Transverse colon (tissue), 4 donors: Measurements from ENCODE around the gene SLC38A3. TPM values are rescaled to one million over a fixed set of nuclear protein-coding genes. Genes with fewer than 3 reads are reported as not detected.

Experiments used
- DNase-seq: peaks from one replicate; pipeline ENCODE4 v3.0.0-alpha.2; 2019
- H3K27ac ChIP-seq, 4 donors: fragments of 200-600 bp; sonication (generic); 2 replicates each; pipeline ENCODE4 v1.5.1; 2016 to 2018; ENCODE audit warnings: inconsistent platforms in 4 of 4
- H3K27me3 ChIP-seq: fragments of 200-600 bp; sonication (generic); 2 replicates; pipeline ENCODE4 v1.5.1; 2017; ENCODE audit warnings: inconsistent platforms
- H3K36me3 ChIP-seq, 4 donors: fragments of 200-600 bp; sonication (generic); 2 replicates each; pipeline ENCODE4 v1.5.1; 2017 to 2019; ENCODE audit warnings: inconsistent platforms in 4 of 4
- H3K4me1 ChIP-seq, 4 donors: fragments of 200-600 bp; sonication (generic); 2 replicates each; pipeline ENCODE4 v1.5.1; 2017 to 2020; ENCODE audit warnings: inconsistent platforms in 4 of 4
- H3K4me3 ChIP-seq, 4 donors: fragments of 200-600 bp; sonication (generic); 1 replicate in 1 of 4; 2 replicates in 3 of 4; pipeline versions ENCODE4 v1.5.1 to v1.6.1; 2017 to 2019; ENCODE audit warnings: inconsistent platforms in 4 of 4
- H3K9me3 ChIP-seq, 2 donors: fragments of 200-600 bp; sonication (generic); 2 replicates each; pipeline ENCODE4 v1.5.1; 2017 to 2019; ENCODE audit warnings: inconsistent platforms in 2 of 2
- CTCF ChIP-seq, 5 experiments: fragments of 200-600 bp in 3 of 5; fragments of 450-650 bp in 2 of 5; sonication (generic) in 3 of 5; IDR thresholded peaks; 1 replicate in 2 of 5; 2 replicates in 3 of 5; pipeline ENCODE4 v1.5.1; 2016 to 2017; ENCODE audit warnings: antibody characterized with exemption in 5 of 5, inconsistent platforms in 3 of 5, mild to moderate bottlenecking in 2 of 5, moderate library complexity in 1 of 5
- EP300 ChIP-seq: sonication (generic); formaldehyde crosslinking; IDR thresholded peaks from one replicate; pipeline ENCODE4 v1.6.1; 2017; ENCODE audit warnings: antibody characterized with exemption, low read depth
- POLR2A ChIP-seq: fragments of 450-650 bp; IDR thresholded peaks from one replicate; pipeline ENCODE4 v1.6.1; 2016; ENCODE audit warnings: antibody characterized with exemption, mild to moderate bottlenecking, moderate library complexity
- POLR2AphosphoS5 ChIP-seq, 3 donors: sonication (generic); formaldehyde crosslinking; IDR thresholded peaks; one replicate each; pipeline ENCODE4 v1.6.1; 2016; ENCODE audit warnings: antibody characterized with exemption in 3 of 3
- WGBS, 2 donors: methylation state at CpG; one replicate each; pipeline ENCODE4 v1.1.5; 2018; ENCODE audit warnings: low coverage in 1 of 2; 5-methylcytosine and 5-hydroxymethylcytosine counted together
- in situ Hi-C, 4 donors: fragments of 200-750 bp; cut with MboI; loops; one replicate each; pipeline versions ENCODE4 v1.15.0 to v1.15.1; 2017; ENCODE audit warnings: low sequenced_read_pairs in 3 of 4, low pct_ligation_motif_present in 1 of 4, low pct_unique_long_range_greater_than_20kb in 1 of 4
- intact Hi-C: fragments of 100-400 bp; cut with DNase I; formaldehyde crosslinking; loops from one replicate; pipeline ENCODE4 v1.15.1; 2023; ENCODE audit warnings: low total_unique reads
- total RNA-seq, 4 donors: library from RNA; depleted of rRNA; stranded (reverse); fragments of >200 nt; gene quantifications; one replicate each; pipeline ENCODE4 v1.1.0, GENCODE V29; 2016

Gene SLC38A3
- total RNA-seq, 4 donors from 2014 or later, result not detected

GRCh38 chr3:50164984-50165909 is 39.8 kb upstream of the SLC38A3 start:
- Histone ChIP-seq H3K4me3 (no peak overlapping the region), H3K36me3 (no peaks in the 10 kb centered on the region), H3K9me3 (no peaks in the 10 kb centered on the region), H3K27ac (peak overlapping the region; percentile 71 to 82 (median 80)), H3K4me1 (peaks cover 59 to 91% (median 68%) of the 10 kb centered on the region in 4 donors), H3K27me3 (no peaks in the 10 kb centered on the region)
- DNase-seq, result no peak
- WGBS, 2 donors, result 35 to 45% methylated on average over 2 to 7 of the region's 7 CpGs
- TF ChIP-seq POLR2A, result no peak
- TF ChIP-seq POLR2AphosphoS5 (IDR thresholded peaks at IDR 0.05), result no peak
- TF ChIP-seq CTCF (IDR thresholded peaks at IDR 0.05), result no peak
- no peak for TF ChIP-seq EP300
- intact Hi-C loops, result no loop called here
- in situ Hi-C loops, result no loop called here

- Histone ChIP-seq H3K9me3 (no peaks in the 10 kb centered on the region), H3K4me1 (peaks cover 51 to 84% (median 61%) of the 10 kb centered on the region in 4 donors), H3K4me3 (no peak overlapping the region), H3K36me3 (no peaks in the 10 kb centered on the region), H3K27ac (peak overlapping the region; percentile 71 to 82 (median 80)), H3K27me3 (no peaks in the 10 kb centered on the region)
- in situ Hi-C loops (no loop called here), intact Hi-C loops (no loop called here)
- WGBS, 2 donors, result 33% methylated on average over 15 of the region's 15 CpGs; no CpG with 5 or more reads in 1 of the 2 donors
- DNase-seq, result no peak
- TF ChIP-seq POLR2AphosphoS5 (IDR thresholded peaks at IDR 0.05), result no peak
- no peak for TF ChIP-seq POLR2A
- TF ChIP-seq EP300, result no peak
- TF ChIP-seq CTCF (IDR thresholded peaks at IDR 0.05), result no peak
Observed at GRCh38 chr3:50165910-50166538, 39.0 kb upstream of the SLC38A3 start.

- intact Hi-C loops, result no loop called here
- peak overlapping the region; percentile 71 to 82 (median 80) for H3K27ac ChIP-seq
- in situ Hi-C loops, result no loop called here
Observed at GRCh38 chr3:50166620-50167019, 38.5 kb upstream of the SLC38A3 start.

More at GRCh38 chr3:50166620-50167019, 38.5 kb upstream of the SLC38A3 start:
- TF ChIP-seq EP300, result no peak
- TF ChIP-seq CTCF (IDR thresholded peaks at IDR 0.05), result no peak
- no peak for TF ChIP-seq POLR2AphosphoS5 (IDR thresholded peaks at IDR 0.05)
- TF ChIP-seq POLR2A, result no peak
- Histone ChIP-seq H3K4me1 (peaks cover 48 to 82% (median 60%) of the 10 kb centered on the region in 4 donors), H3K9me3 (no peaks in the 10 kb centered on the region), H3K4me3 (no peak overlapping the region), H3K36me3 (no peaks in the 10 kb centered on the region), H3K27me3 (no peaks in the 10 kb centered on the region)
- DNase-seq, result no peak
- WGBS, 2 donors, result 46 to 54% methylated on average over 2 to 6 of the region's 6 CpGs
